Activated CD4-positive, alpha-beta T cell treated with anti-CD3 and anti-CD28 coated beads, Interleukin-2, amount 50 U/mL, for 1 hour (primary cell): ENCODE measurements around the gene KCNE4.

Source experiments
- DNase-seq: peaks from one replicate; pipeline ENCODE4 v3.0.0-alpha.2; 2020

Gene KCNE4

GRCh38 chr2:223088866-223089265, 36.9 kb downstream of the KCNE4 start:
- DNase-seq: no peak

GRCh38 chr2:223090039-223090438, 38.0 kb downstream of the KCNE4 start:
- DNase-seq: no peak

GRCh38 chr2:223090540-223091235, 38.7 kb downstream of the KCNE4 start:
- DNase-seq: no peak

DNA sequence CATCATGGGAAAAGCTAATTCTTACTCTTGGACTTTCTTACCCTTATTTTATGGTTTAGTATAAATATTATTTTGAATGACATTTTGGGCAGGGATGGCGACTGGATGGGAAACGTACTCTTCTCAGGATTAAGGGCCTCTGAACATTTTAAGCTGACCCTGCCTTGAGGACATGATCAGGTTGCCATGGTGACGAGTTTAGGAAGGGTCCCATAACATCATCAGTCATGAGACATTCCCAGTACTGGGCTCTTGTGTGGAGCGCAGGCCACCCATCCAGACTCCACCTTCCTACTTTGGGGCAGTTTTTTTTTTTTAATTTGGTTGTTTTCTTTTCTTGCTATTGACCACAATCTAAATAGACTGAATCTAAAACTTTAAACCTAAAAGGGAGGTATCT, 40.7 kb downstream of the KCNE4 start:
- no peak for DNase-seq

GRCh38 chr2:223093436-223094241, 41.6 kb downstream of the KCNE4 start:
- DNase-seq: no peak

- DNase-seq: no peak
Observed at GRCh38 chr2:223095207-223095606, 43.2 kb downstream of the KCNE4 start.

DNA sequence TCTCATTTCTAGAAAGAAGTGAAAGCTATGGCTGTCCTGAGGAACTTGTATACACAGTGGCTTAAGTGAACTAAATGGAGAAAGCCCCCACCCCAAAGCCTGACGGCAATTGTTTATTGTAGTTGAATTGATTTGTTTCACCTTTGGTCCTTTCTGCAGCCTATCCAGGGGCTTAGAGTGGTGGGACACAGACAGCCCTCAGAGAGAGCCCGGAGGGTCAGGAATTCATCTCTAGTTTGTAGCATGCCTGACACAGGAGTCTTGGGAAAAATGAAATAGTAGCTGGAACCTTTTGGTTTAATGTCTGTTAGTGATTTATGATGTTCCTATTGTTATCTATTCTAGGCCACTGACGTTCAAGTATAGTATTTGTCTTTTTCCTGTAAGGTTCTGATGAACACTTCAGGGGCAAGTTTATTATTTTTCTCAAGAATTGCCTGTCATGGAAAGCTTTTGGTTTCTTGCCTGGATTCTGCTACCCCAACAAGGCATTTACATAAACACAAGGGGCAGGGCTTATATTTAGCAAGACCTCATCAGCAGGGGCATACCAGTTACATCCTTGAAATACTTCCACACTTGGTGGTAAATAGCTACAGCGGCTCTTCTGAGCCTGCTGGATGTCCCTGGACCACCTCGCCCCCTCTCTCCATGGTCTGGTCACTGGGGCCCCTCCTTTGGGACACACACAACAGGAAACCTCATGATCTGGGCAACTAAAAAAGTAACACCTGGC, 44.4 kb downstream of the KCNE4 start:
- DNase-seq: no peak

- no peak for DNase-seq
Observed at GRCh38 chr2:223097888-223098383, 45.9 kb downstream of the KCNE4 start.

GRCh38 chr2:223099561-223099960, 47.6 kb downstream of the KCNE4 start:
- no peak for DNase-seq

GRCh38 chr2:223100061-223100511, 48.1 kb downstream of the KCNE4 start:
- DNase-seq: no peak

DNA sequence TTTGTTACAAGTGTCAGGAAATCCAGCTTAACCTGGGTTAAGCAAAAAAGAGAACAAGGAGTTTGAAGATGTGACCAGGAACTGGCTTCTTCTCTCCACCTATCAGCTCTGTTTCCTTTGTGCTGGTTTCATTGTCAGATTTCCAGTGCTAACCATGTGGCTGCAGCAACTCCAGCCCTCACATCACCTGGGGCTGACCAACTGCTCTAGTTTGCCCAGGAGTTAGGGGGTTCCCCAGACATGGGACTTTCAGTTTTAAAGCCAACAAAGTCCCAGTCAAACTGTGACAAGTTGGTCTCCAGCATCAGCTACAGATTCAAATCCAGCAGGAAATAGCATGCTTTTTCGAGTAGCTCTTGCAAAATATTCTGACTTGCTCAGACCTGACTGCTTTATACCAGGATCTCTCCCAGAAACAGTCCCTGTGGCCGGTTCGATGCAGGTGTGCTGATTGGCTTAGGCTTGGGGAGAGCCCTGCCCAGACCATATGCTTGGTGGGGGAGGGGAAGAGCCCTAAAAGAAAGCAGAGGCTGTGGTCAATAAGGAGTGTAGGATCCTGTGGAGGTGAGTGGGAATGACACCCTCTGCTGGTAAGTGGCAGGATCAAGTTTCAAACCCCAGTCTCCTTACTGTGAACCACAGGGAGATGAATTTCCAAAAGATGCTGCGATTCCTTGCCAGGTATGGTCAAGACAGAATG, 49.5 kb downstream of the KCNE4 start:
- no peak for DNase-seq

GRCh38 chr2:223102040-223102400, 50.0 kb downstream of the KCNE4 start:
- DNase-seq: no peak

- DNase-seq: no peak
Observed at GRCh38 chr2:223102450-223102849, 50.5 kb downstream of the KCNE4 start.

- no peak for DNase-seq
Observed at GRCh38 chr2:223104336-223105132, 52.5 kb downstream of the KCNE4 start.
